Left ventricle myocardium inferior (tissue), 1 donor: ENCODE measurements around the gene INTS14. TPM values are rescaled to one million over a fixed set of nuclear protein-coding genes. Genes with fewer than 3 reads are reported as not detected.

Experiments used
- DNase-seq: peaks from one replicate; pipeline ENCODE4 v3.0.0-alpha.2; 2020
- H3K27ac ChIP-seq: fragments of 200-600 bp; replicated peaks from 2 replicates; pipeline ENCODE4 v1.8.0; 2021
- H3K27me3 ChIP-seq: fragments of 200-600 bp; 2 replicates; pipeline ENCODE4 v1.8.0; 2021; ENCODE audit warnings: low read depth
- H3K36me3 ChIP-seq: fragments of 200-600 bp; 2 replicates; pipeline ENCODE4 v1.8.0; 2021
- H3K4me1 ChIP-seq: fragments of 200-600 bp; 2 replicates; pipeline ENCODE4 v1.8.0; 2021
- H3K4me3 ChIP-seq: fragments of 200-600 bp; 2 replicates; pipeline ENCODE4 v1.8.0; 2021; ENCODE audit warnings: mild to moderate bottlenecking, moderate library complexity
- H3K9me3 ChIP-seq: fragments of 200-600 bp; replicated peaks from 2 replicates; pipeline ENCODE4 v1.8.0; 2021
- intact Hi-C: fragments of 100-400 bp; cut with micrococcal nuclease; formaldehyde crosslinking; loops from one replicate; pipeline ENCODE4 v1.11.0; 2022
- long read RNA-seq: library from polyadenylated mRNA; unstranded; transcript quantifications from one replicate; pipeline ENCODE4 v2.0.0, GENCODE V29; 2021
- total RNA-seq: library from RNA; stranded (reverse); fragmentation: NEBNext Ultra II Directional; extraction: Animal tissue kit (Norgen Biotek cat#: 25700); gene quantifications from one replicate; pipeline ENCODE4 v1.2.1, GENCODE V29; 2021
- TF ChIP-seq, protein P1 (sequence below): fragments of 200-600 bp; IDR thresholded peaks from 2 replicates; pipeline ENCODE4 v1.8.0; 2021; ENCODE audit warnings: antibody characterized with exemption, mild to moderate bottlenecking, borderline replicate concordance
- donor health status: DM: no; HTN: yes; CAD: no; lungs with severe emphysema.

The INTS14 gene
- 12.2 TPM for total RNA-seq
- long read RNA-seq, transcript INTS14-201 (12 exons, 2,393 nt): major isoform, 8 of 26 reads
- long read RNA-seq, transcript INTS14-217 (12 exons, 2,615 nt): minor isoform, 5 of 26 reads
- long read RNA-seq, partial matches to known transcripts: 1 of 26 reads
- long read RNA-seq, other reads (novel, unspliced or antisense): 12 of 26 reads

DNA sequence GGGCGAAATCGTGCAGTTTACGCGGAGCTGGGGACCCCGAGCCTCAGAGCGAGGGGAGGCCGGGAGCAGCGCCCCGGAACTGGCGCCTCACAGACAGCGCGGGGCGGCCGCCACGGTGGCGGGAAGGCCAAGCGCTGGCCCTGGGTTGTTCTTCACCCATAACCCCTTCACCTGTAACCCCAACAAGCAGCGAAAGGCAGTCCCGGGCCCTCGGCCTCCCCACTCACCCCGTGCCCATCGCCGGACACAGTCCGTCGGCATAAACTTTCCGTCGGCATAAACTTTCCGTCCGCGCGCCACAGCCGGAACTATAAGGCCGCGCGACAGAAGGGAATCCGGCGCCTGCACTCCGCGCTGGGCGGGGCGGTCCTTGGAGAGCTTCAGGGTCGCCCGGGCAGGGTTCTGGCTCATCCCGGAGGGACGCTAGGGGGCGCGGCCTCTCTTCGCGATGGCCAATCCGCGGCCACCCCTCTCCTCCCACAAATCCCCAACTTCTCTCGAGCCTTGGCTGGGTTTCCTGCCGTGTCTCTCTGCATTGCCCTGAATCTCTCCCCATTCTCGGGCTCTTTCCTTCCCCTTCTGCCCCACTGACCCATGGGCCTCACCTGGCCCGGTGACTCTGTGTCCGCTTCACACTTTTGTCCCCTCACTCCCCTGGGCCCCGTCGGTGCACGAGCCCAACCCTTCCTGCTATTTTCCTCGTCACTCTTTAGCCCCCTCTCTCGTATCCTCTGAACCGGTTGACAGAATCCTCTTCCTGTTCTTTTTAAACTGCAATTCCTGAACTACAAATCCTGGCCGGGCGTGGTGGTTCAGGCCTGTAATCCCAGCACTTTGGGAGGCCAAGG, at the start of gene INTS14:
Gene INTS14, minus strand, starts transcription at position 261 of the 848 bp plus-strand sequence. CDS start 3,751 bp downstream, outside the sequence.
- Histone ChIP-seq H3K4me3 (peak within 1 kb of the TSS; percentile 89), H3K4me1 (peaks cover 33% of the 10 kb centered on the region), H3K27me3 (no peaks in the 10 kb centered on the region), H3K9me3 (no peaks in the 10 kb centered on the region), H3K36me3 (no peaks in the 10 kb centered on the region), H3K27ac (peak within 1 kb of the TSS; percentile 98)
- DNase-seq: peak; percentile 99
- intact Hi-C loops: no loop called here
- TF ChIP-seq, protein P1, sequence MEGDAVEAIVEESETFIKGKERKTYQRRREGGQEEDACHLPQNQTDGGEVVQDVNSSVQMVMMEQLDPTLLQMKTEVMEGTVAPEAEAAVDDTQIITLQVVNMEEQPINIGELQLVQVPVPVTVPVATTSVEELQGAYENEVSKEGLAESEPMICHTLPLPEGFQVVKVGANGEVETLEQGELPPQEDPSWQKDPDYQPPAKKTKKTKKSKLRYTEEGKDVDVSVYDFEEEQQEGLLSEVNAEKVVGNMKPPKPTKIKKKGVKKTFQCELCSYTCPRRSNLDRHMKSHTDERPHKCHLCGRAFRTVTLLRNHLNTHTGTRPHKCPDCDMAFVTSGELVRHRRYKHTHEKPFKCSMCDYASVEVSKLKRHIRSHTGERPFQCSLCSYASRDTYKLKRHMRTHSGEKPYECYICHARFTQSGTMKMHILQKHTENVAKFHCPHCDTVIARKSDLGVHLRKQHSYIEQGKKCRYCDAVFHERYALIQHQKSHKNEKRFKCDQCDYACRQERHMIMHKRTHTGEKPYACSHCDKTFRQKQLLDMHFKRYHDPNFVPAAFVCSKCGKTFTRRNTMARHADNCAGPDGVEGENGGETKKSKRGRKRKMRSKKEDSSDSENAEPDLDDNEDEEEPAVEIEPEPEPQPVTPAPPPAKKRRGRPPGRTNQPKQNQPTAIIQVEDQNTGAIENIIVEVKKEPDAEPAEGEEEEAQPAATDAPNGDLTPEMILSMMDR: peak; percentile 75

GRCh38 chr15:65659502-65660052, 48.6 kb upstream of the INTS14 start:
- no peaks in the 10 kb centered on the region for H3K4me1 ChIP-seq
- intact Hi-C loops: no loop called here
- no peak for DNase-seq
- TF ChIP-seq, protein P1: no peak
- no peaks in the 10 kb centered on the region for H3K9me3 ChIP-seq
- H3K36me3 ChIP-seq: peaks cover 76% of the 10 kb centered on the region
- H3K4me3 ChIP-seq: no peak overlapping the region
- H3K27ac ChIP-seq: no peak overlapping the region
- H3K27me3 ChIP-seq: no peaks in the 10 kb centered on the region

DNA sequence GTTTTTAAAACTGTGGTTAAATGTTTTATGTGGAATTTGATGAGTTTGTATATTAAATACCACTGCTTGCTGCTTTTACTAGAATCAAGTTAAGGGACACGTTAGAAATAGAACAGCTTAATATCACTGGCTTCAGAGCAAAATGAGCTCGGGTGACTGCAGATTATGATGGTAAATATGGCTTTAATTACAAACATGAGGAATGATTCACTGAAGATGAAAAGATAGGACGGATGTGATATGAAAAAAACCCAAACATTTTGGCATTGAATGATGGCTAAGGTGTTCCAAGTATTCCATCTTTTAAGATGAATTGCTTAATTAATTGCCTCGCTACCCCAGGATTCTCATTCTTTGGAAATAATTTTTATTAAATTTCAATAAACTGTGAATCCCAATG, 44.5 kb upstream of the INTS14 start:
- Histone ChIP-seq H3K4me3 (no peak overlapping the region), H3K36me3 (peaks cover 38% of the 10 kb centered on the region), H3K27me3 (no peaks in the 10 kb centered on the region), H3K4me1 (peaks cover 5% of the 10 kb centered on the region), H3K9me3 (no peaks in the 10 kb centered on the region), H3K27ac (no peak overlapping the region)
- no peak for DNase-seq
- intact Hi-C loops: no loop called here
- TF ChIP-seq, protein P1: no peak

- intact Hi-C loops: no loop called here
- H3K9me3 ChIP-seq: no peaks in the 10 kb centered on the region
- no peaks in the 10 kb centered on the region for H3K27me3 ChIP-seq
- TF ChIP-seq, protein P1: no peak
- H3K4me3 ChIP-seq: no peak overlapping the region
- peaks cover 5% of the 10 kb centered on the region for H3K4me1 ChIP-seq
- H3K36me3 ChIP-seq: peaks cover 38% of the 10 kb centered on the region
- H3K27ac ChIP-seq: no peak overlapping the region
- no peak for DNase-seq
Measured at GRCh38 chr15:65655026-65655425, 44.1 kb upstream of the INTS14 start.

DNA sequence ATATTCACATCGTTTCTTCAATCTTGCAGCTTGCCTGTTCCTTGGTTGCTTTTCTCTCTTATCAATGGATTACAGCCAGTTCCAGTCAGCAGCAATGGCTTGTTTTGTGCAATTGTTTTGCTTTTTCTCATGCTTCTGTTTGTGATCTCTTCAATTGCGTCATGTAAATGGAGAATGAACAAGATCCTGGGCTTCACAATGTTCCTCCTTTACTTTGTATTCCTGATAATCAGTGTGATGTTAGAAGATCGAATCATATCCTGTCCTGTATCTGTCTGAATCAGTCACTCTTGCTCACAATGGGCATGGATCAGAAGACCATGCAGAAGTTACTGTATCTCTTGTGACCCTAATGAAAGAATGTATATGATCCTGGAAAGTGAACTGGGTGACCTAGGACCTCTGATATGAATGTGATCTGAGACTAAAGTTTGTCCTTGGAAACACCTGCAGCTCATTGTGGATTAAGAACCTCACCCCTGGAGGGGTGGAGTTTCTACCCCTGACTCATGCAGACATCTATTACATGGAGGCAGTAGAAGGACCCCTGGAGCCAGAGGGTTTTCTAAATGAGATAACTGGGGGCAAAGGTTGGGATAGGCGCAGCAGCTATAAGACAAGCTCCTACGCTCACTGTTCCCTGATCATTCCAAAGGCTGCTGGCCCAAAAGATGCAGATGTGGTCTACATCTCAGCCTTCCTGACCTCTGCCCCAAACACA, 43.0 kb upstream of the INTS14 start:
- Histone ChIP-seq H3K36me3 (peaks cover 29% of the 10 kb centered on the region), H3K9me3 (no peaks in the 10 kb centered on the region), H3K4me3 (no peak overlapping the region), H3K4me1 (peaks cover 5% of the 10 kb centered on the region), H3K27me3 (no peaks in the 10 kb centered on the region), H3K27ac (no peak overlapping the region)
- TF ChIP-seq, protein P1: no peak
- no peak for DNase-seq
- intact Hi-C loops: no loop called here
